Epidermal melanocyte (primary cell): ENCODE data around the gene ILDR2.
A peak's percentile ranks its signal among the peaks of the same experiment; 100 is the strongest.

Source experiments
- DNase-seq: peaks from one replicate; pipeline ENCODE4 v3.0.0; 2011; ENCODE audit warnings: low spot score; ENCODE audit not compliant: insufficient read length

ILDR2 gene, protein sequence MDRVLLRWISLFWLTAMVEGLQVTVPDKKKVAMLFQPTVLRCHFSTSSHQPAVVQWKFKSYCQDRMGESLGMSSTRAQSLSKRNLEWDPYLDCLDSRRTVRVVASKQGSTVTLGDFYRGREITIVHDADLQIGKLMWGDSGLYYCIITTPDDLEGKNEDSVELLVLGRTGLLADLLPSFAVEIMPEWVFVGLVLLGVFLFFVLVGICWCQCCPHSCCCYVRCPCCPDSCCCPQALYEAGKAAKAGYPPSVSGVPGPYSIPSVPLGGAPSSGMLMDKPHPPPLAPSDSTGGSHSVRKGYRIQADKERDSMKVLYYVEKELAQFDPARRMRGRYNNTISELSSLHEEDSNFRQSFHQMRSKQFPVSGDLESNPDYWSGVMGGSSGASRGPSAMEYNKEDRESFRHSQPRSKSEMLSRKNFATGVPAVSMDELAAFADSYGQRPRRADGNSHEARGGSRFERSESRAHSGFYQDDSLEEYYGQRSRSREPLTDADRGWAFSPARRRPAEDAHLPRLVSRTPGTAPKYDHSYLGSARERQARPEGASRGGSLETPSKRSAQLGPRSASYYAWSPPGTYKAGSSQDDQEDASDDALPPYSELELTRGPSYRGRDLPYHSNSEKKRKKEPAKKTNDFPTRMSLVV

DNA sequence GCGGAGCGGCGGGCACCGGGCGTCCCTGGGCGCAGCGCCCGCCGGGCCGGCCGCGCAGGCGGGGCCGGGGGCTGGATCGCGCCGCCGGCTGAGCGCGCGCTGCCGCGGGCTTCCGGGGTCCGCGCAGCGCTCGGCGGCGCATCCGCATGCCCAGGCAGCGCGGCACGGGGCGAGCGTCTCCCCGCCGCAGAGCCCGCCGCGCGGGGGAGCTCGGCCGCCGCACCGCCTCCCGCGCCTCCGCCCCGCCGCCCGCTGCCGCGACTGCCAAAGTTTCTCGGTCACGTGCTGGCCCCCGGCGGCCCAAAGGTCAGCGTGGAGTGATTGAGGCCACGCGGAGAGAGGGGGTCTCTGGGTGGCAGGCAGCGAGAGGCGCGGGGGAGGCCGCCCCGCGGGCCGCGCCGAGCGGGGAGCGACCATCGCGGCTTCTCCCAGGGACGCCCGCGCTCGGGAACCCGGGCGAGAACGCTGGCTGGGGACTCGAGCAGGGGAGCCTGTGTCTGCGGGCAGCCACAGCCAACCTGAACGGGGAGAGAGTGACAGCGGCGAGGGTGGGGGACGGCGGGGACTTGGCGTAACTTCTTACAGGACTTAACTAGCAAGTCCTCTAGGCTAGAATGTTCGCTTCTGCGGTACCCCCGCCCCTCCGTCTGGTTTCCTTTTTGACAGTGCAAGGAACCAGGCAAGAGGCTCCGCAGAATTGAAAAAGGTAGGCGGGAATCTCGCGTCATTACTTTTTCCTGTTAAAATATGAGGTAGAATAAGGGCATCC, at the start of gene ILDR2:
ILDR2 (minus strand) TSS at position 180 of the 769 bp plus-strand sequence. CDS start 272 bp downstream, outside the sequence.
- peak; percentile 22 for DNase-seq

DNA sequence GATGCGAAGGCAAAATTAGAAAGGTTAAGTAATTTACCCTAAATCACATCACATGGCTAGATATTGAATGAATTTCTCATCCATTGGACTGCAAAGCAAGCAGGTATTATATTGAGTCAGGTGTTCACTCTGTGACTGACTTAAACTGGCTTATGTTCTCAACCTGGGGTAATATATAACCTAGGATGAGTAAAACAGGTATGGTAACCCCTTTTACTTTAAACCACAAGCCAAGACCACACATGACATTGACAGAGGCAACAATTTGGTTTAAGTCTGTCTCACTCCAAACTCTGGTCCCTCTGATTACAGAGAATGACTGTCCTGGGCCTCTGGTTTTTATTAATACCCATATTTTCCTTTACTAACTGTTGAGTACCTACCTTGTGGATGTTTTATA, 47.0 kb upstream of the ILDR2 start:
- no peak for DNase-seq

DNA sequence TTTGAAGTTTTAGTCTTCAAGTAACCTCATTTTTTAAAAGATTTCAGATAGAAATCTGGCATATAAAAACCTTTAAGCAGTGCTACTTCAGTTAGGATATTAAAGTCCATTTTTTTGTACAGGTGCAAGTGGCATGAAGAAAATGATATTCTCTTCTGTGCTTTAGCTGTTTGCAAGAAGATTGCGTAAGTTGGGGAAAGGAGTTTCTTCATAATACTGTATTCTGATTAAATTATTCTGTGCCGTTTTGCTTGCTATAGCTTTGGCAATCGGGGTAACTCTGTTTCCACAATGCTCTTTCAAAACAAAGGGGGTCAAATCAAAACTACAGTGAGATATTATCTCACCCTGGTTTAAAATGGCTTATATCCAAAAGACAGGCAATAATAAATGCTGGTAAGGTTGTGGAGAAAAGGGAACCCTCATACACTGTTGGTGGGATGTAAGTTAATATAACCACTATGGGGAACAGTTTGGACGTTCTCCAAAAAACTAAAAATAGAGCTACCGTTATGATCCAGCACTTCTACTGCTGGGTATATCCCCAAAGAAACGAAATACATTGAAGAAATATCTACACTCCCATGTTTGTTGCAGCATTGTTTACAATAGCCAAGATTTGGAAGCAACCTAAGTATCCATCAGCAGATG, 40.9 kb upstream of the ILDR2 start:
- no peak for DNase-seq

DNA sequence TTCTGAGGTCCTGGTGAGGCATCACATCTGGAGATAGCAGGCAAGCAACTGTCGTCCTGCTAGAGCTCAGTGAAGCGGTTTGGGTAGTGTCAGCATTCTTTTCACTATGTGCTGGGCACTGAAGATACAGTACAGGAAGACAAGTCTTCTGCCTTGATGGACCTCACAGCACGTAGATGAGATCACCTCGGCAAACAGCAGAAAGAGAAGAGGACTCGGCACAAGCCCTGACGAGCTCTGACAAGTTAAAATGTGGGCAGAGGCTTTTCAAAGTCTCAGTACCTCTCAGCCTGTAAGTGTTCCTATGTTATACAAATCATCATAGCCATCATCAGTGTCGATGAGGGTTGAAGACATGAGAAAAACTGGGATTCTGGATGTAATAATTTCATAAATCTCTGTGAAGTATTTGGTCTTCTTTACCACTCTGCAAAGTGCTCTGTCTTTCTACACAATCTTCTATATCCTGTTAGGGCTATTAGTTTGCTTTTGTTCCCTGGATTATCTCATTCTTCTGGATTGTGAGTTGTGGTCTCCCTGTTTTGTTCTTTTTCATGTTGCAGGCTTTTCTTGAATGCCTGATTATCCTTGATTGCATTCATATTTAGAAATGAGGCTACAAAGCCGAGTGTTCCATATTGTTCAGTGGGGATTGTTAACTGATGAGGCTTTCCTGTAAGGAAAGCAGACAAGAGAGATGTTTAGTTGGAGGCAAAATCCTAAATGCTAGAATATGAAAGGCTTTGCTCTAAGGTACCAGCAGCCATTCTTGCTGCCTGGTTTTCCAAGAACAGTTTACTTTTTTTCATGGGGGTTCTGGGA, 38.0 kb upstream of the ILDR2 start:
- no peak for DNase-seq

DNA sequence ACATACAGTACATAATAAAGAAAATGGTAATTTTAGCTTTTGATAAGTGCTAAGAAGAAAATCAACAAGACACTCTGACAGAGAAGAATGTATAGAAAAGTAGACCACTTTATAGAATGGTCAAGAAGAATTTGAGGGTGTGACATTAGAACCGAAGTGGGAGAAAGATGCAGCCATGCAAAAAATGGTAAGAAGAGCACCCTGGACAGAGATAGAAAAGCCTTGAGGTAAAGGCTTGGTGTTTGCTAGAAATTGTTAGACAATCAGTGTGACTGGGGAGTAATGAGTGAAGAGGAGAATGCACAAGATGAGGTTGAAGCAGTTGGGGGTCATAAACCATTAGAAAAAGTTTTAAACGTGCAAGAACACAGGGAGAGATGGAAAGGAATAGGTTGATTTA, 37.2 kb upstream of the ILDR2 start:
- no peak for DNase-seq

DNA sequence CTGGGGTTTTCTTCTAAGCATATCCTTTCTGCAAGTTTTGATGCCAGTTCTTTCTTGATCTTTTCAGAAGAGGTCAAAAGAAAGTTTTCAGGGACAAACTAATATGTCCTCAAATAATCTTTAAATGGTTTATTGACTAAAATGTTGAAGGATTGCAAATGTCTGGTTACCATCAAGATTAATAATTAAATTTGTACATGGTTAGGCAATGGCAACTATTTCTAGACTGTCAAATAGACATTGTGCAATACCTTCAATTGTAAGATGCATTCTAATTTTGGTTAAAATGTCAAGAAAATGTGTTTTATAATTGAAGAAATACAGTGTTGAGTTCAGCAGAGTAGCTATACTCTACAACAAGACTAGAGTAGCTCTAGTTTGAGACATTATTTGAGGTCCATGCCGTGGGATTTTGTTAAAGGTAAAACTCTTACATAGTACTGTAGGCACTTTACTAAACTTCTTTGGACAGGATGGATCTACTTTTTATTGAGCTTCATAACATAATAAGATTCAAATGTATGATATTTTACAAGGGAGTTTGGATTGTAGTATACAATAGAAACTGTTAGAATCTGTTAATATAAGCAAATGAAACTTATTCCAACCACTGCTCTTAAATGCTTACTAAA, 36.3 kb upstream of the ILDR2 start:
- DNase-seq = no peak

DNA sequence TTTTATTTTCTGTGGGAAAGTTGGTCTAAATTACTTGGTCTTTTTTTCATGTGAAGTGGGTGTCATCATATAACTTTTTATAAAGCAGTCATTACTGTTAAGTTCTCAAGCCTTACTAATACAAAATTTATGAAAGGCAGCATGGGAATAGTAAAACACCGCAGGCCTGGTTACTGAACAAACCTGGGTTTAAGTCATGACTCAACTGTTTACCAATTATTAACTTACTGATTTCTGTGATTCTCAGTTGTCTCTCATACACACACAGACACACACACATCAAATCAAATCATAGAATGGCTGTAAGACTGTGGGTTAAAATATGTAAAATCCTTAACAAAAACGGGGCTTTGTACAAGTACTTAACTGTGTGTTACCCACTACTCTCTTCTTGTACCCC, 28.4 kb upstream of the ILDR2 start:
- no peak for DNase-seq

DNA sequence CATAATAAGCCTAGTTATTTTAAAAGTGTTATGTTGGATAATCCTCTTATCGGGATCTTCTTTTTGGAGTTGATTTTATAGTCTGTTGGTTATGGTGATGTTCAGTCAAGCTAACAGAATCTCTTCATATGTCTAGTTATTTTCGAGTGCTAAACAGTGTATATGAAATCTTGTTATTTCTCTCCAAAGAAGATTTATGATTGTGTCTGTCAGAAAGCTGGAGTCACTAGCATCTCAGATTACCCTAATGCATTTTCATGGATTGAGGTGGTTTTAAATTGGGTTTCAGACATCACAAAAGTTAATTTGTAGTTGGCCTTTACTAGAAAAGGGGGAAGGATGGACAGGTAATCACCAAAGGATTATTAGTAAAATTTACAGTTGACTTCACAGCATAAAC, 27.0 kb upstream of the ILDR2 start:
- DNase-seq = no peak

DNA sequence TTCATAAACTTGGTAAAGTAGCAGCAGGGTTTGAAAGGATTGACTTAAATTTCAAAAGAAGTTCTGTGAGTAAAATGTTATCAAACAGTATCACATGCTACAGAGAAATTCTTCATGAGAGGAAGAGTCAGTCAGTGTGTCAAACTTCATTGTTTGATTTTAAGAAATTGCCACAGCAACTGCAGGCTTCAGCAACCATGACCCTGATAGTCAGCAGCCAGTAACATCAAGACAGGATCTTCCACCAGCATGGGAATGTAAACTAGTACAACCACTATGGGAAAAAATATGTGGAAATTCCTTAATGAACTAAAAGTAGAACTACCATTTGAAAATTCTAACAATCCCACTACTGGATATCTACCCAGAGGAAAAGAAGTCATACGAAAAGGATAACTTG, 25.2 kb upstream of the ILDR2 start:
- DNase-seq = no peak

DNA sequence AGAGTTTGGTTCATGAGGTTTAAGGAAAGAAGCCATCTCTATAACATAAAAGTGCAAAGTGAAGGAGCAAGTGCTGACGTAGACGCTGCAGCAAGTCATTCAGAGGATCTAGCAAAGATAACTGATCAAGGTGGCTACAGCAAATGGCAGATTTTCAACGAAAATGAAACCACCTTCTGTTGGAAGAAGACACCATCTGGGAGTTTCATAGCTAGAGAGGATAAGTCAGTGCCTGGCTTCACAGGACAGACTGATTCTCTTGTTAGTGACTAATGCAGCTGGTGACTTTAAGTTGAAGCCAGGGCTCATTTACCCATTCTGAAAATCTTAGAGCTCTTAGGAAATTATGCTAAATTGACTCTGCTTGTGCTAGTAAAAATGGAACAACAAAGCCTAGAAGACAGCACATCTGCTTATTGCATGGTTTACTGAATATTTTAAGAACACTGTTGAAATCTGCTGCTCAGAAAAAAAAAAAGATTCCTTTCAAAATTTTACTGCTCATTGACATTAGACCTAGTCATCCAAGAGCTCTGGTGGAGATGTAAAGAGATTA, 24.2 kb upstream of the ILDR2 start:
- DNase-seq = no peak

DNA sequence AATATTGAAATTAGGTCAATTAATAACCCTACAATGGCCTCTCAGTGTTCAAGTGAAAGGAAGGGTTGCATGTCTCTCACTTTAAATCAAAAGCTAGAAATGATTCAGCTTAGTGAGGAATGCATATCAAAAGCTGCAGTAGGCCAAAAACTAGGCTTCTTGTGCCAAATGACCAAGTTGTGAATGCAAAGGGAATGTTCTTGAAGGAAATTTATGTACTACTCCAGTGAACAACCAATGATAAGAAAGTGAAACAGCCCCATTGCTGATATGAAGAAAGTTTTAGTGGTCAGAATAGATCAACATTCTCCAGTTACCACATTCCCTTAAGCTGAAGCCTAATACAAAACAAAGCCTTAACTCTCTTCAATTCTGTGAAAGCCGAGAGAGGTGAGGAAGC, 23.7 kb upstream of the ILDR2 start:
- no peak for DNase-seq

DNA sequence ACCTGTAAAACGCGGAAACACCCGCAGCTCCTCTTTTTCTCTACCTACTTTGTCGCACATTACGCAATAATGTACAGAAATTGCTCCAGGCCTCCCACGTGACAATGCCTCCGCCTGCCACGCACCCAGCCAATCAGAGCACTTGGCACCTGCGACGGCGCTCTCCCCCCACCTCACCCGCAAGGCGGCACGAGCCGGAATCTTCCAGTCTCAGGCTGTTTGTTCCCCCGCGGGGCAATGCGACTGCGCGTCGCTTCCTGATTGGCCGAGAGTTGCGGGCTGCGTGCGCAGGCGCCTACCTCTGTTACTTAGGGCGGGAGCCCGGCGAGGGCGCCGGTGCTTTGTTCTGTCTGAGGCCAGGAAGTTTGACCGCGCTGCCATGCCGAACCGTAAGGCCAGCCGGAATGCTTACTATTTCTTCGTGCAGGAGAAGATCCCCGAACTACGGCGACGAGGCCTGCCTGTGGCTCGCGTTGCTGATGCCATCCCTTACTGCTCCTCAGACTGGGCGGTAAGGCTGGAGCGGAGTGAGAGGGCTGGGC, 13.7 kb upstream of the ILDR2 start, which contains the start of gene MAEL:
MAEL (plus strand) TSS at position 307 of the 542 bp plus-strand sequence; CDS start at position 380, 73 bp downstream.
- DNase-seq = no peak

DNA sequence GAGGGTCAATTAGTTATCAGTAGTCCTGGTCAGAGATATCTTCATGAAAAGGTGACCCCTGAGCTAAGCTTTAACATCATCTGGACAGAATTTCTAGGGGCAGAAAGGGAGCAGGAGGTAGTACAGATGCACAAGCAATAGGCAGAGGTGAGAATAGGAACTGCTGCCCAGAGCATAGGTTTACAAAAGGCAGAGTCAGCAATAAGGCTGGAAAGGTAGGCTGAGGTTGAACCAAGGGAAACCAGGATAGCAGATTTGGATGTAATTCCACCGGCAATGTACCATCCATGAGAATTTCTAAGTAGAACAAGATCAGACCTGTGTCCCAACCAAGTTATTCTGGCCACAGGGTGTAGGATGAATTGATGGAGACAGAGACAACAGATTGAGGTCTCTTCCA, 6.2 kb upstream of the ILDR2 start:
- no peak for DNase-seq

DNA sequence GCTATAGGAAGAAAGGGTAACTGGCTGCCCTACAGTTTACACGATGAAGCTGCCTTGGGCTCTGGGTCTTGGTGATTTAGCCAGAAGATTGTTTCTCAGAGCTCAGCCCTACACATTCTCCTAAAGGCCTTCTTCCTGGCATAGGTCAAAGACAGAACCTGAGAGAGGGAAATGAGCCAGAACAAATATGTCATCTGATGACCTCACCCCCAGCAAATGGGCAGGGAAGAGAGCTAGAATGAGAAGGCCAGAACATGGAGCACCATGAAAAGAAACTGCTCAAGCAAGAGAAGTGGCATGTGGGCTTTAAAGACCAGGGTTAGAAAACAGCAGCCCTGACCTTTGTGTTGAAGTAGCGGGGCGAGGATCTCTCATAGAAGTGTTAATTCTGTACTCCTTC, 5.5 kb upstream of the ILDR2 start:
- no peak for DNase-seq

DNA sequence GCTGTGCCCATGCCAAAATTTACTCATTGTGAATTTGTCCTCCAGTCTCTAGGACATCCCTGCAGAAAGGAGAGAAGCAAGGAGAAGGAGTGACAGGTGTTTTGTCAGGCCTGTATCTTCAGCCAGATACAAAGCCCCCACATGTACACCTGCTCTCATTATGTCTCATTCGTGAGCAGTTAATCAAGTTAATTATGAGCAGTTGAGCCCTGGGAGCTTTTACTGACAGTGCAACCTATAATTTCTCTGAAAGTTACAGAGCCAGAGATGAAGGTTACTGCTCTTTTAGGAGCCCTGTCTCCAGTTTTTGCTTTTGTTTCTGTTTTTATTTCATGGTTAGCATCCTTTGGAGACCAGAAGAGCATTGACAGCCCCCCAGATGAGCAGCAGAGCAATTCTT, 5.0 kb upstream of the ILDR2 start:
- no peak for DNase-seq

DNA sequence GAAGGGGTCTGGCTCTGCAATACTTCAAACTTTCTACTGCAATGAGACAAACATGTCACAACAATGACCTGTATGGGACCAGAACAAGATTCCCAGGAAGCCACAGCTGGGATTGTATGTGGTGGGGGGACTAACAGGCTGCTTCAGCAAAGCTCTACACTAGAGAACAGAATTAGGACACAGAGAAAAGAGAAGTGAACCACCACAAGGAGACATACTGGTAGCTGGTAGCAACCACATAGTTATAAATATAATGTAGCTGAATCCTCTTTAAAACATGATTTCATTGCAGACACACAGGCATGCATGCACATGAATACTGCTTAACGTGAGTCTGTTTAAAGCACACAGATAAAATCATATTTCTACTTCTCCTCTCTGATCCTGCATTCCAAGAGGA, 3.5 kb upstream of the ILDR2 start:
- DNase-seq = no peak

DNA sequence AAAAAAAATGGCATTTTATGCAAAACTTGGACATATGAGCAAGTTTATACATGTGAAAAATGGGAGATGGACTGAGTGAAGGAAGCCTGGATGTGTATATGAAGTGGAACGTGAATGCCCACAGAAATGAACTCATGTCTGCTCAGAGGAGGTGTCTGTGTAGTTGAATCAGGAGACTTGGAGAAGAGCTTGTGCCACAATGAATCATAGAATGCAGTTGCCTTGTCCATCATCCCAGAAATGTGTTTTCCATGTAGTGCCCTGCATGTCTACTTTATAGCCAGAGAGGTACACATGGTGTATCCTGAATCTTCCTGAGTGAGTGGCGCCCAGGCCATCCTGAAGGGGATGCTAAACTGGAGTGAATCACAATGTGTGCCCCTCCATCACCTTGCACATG, 2.6 kb upstream of the ILDR2 start:
- DNase-seq = no peak

DNA sequence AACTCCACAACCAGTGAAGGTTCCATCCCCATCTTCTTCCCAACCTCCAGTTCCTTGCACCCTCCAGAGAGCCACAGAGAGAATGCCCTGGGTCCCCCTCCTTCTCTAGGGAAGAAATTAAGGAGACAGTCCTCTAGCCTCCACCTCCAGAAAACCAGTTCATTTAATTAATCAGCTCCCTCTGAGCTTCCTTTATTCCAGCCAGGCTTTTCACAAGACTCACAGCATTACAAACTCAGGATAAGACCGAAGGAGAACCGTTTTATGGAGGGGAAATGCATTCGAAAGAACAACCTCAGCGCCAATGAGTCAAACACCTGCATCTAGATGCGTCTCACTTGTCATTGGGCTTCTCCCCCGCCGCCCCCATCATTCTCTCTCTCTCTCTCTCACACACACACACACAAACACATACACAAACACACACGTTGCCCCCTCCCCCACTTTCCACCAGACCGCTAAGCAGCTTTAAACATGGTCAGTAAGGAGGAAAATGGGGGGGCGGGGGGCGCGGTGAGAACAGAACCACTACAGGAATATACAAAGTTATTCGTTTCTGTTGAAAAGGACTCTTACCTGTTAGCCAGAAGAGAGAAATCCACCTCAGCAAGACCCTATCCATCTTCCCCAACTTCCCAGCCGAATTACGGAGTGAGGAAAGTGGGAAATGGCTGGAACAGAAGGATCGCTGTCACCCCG, 544 bp downstream of the ILDR2 start:
- no peak for DNase-seq

DNA sequence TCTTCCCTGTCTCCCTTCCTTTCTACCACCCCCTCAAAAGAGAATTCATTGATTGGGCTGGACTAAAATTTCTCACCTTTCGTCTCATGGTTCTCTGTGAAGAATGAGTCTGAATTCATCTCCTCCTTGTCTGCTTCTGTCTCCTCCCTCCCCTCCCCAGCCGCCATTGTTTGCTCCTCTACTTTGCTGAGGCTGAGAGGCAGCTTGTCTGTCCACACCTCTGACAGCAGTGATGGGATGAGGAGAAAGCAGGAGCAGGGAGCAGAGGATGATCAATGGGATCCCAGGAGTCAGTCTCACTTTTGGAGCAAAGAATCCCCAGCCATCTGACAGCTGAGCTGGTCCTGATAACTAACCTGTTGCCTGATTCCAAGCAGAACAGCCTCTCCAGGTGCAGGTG, 2.5 kb downstream of the ILDR2 start:
- no peak for DNase-seq
